T-helper 2 cell treated with Interferon-gamma antibody and Interleukin-4, amounts not matched to agents 100 ng/mL and 5 ng/mL, for 36 hours (primary cell): Measurements from ENCODE around the gene SLC34A3. TPM values are rescaled to one million over a fixed set of nuclear protein-coding genes. Genes with fewer than 3 reads are reported as not detected.

Experiments used
- intact Hi-C: fragments of 100-400 bp; cut with micrococcal nuclease; formaldehyde crosslinking; loops from one replicate; pipeline ENCODE4 v1.15.1; 2023
- total RNA-seq: library from RNA; stranded (reverse); gene quantifications from 2 replicates; pipeline ENCODE4 v1.2.3, GENCODE V29; 2022

The SLC34A3 gene
- total RNA-seq, 1 donor from 2014 or later: not detected

GRCh38 chr9:137227853-137228505 lies 2.7 kb upstream of the SLC34A3 start:
- intact Hi-C loops: loop anchor here (10.0 kb wide), 1 partner anchor 423 kb away; the partner anchor contains the start of gene RABL6

- intact Hi-C loops: loop anchor here (10.0 kb wide), 1 partner anchor 424 kb away; the partner anchor contains the start of gene RABL6
Observed at GRCh38 chr9:137228506-137228967, 2.2 kb upstream of the SLC34A3 start.

GRCh38 chr9:137228968-137229896 lies 1.5 kb upstream of the SLC34A3 start:
- intact Hi-C loops: loop anchor here (10.0 kb wide), 1 partner anchor 424 kb away; the partner anchor contains the start of gene RABL6

- intact Hi-C loops: loop anchor here (10.0 kb wide), 1 partner anchor 425 kb away; the partner anchor contains the start of gene RABL6
Observed at GRCh38 chr9:137229903-137230704, 597 bp upstream of the SLC34A3 start.

GRCh38 chr9:137231372-137232039 lies 805 bp downstream of the SLC34A3 start:
- intact Hi-C loops: no loop called here

- intact Hi-C loops: no loop called here
Observed at GRCh38 chr9:137232101-137232500, 1.4 kb downstream of the SLC34A3 start.

- intact Hi-C loops: no loop called here
Observed at GRCh38 chr9:137232510-137232909, 1.8 kb downstream of the SLC34A3 start.

- intact Hi-C loops: no loop called here
Observed at GRCh38 chr9:137233143-137233980, 2.7 kb downstream of the SLC34A3 start.

GRCh38 chr9:137234055-137234697 lies 3.5 kb downstream of the SLC34A3 start:
- intact Hi-C loops: no loop called here

GRCh38 chr9:137234758-137235423 lies 4.2 kb downstream of the SLC34A3 start:
- intact Hi-C loops: no loop called here

GRCh38 chr9:137235424-137236237 lies 4.9 kb downstream of the SLC34A3 start:
- intact Hi-C loops: loop anchor here (1.0 kb wide), 1 partner anchor 117 kb away; no protein-coding TSS in a partner anchor

GRCh38 chr9:137236238-137236935 lies 5.7 kb downstream of the SLC34A3 start:
- intact Hi-C loops: loop anchor here (1.0 kb wide), 1 partner anchor 118 kb away; no protein-coding TSS in a partner anchor

- intact Hi-C loops: loop anchor here (1.0 kb wide), 1 partner anchor 119 kb away; no protein-coding TSS in a partner anchor
Observed at GRCh38 chr9:137236936-137237421, 6.3 kb downstream of the SLC34A3 start.

GRCh38 chr9:137237759-137238726 lies 7.3 kb downstream of the SLC34A3 start:
- intact Hi-C loops: no loop called here

- intact Hi-C loops: loop anchor here (2.0 to 5.0 kb wide), 3 partner anchors 32 to 447 kb away; partner anchors contain the start of genes ANAPC2, NDOR1, SSNA1 and TMEM141
Observed at GRCh38 chr9:137239541-137240200, 9.0 kb downstream of the SLC34A3 start.
